DND-41 (cell line): ENCODE measurements around the gene CEP112.

Experiments used
- ATAC-seq: fragments of 200-7000 bp; cut with Tn5 transposase; 3 replicates; pipeline ENCODE4 v1.9.1; 2021; ENCODE audit warnings: low read depth; ENCODE audit not compliant: insufficient read depth
- DNase-seq: peaks from one replicate; pipeline ENCODE4 v3.0.0-alpha.2; 2020
- H2AFZ ChIP-seq: 2 replicates; pipeline ENCODE4 v1.6.0; 2012; ENCODE audit warnings: low read depth, low read length
- H3K27ac ChIP-seq: 2 replicates; pipeline ENCODE4 v1.5.1; 2012; ENCODE audit warnings: low read length, inconsistent platforms
- H3K27me3 ChIP-seq: fragments of 200-600 bp; sonication (generic); 2 replicates; pipeline ENCODE4 v1.6.0; 2012; ENCODE audit warnings: low read length, mild to moderate bottlenecking, inconsistent platforms; ENCODE audit not compliant: insufficient read depth, poor library complexity
- H3K36me3 ChIP-seq: 2 replicates; pipeline ENCODE4 v1.5.1; 2012; ENCODE audit warnings: low read length, inconsistent platforms; ENCODE audit not compliant: insufficient read depth
- H3K4me1 ChIP-seq: 2 replicates; pipeline ENCODE4 v1.5.1; 2012; ENCODE audit warnings: mild to moderate bottlenecking, low read length; ENCODE audit not compliant: insufficient read depth
- H3K4me2 ChIP-seq: 2 replicates; pipeline ENCODE4 v1.6.0; 2012; ENCODE audit warnings: mild to moderate bottlenecking, moderate library complexity, low read length, inconsistent platforms; ENCODE audit not compliant: insufficient read depth
- H3K4me3 ChIP-seq, 2 experiments: fragments of 200-600 bp in 1 of 2; shearing (Covaris generic) in 1 of 2; 2 replicates each; pipeline ENCODE4 v1.5.1; 2012 to 2016; ENCODE audit warnings: inconsistent platforms in 2 of 2, low read length in 2 of 2, mild to moderate bottlenecking in 2 of 2, low read depth in 1 of 2, moderate library complexity in 1 of 2
- H3K79me2 ChIP-seq: 2 replicates; pipeline ENCODE4 v1.6.0; 2012; ENCODE audit warnings: low read length, inconsistent platforms; ENCODE audit not compliant: insufficient read depth
- H3K9ac ChIP-seq: 2 replicates; pipeline ENCODE4 v1.6.0; 2012; ENCODE audit warnings: low read depth, mild to moderate bottlenecking, inconsistent platforms, low read length, moderate library complexity
- H3K9me3 ChIP-seq: 2 replicates; pipeline ENCODE4 v1.5.1; 2012; ENCODE audit warnings: low read length, moderate library complexity, mild to moderate bottlenecking, inconsistent platforms; ENCODE audit not compliant: insufficient read depth, severe bottlenecking
- H4K20me1 ChIP-seq: 2 replicates; pipeline ENCODE4 v1.6.0; 2012; ENCODE audit warnings: low read length; ENCODE audit not compliant: insufficient read depth
- CTCF ChIP-seq: IDR thresholded peaks from 2 replicates; pipeline ENCODE4 v1.5.1; 2012; ENCODE audit warnings: borderline replicate concordance, low read length, moderate library complexity, mild to moderate bottlenecking; ENCODE audit not compliant: poor library complexity, severe bottlenecking; ENCODE audit errors: extremely low read depth
- EZH2 ChIP-seq: IDR thresholded peaks from 3 replicates; pipeline ENCODE4 v1.6.1; 2012; ENCODE audit warnings: borderline replicate concordance, low read depth, mild to moderate bottlenecking, moderate library complexity, low read length, inconsistent platforms; ENCODE audit not compliant: severe bottlenecking

CEP112 gene

GRCh38 chr17:66044083-66044482, 147.8 kb downstream of the CEP112 start:
- Histone ChIP-seq H3K4me2 (no peak overlapping the region), H3K4me1 (no peaks in the 10 kb centered on the region), H2AFZ (no peak overlapping the region), H3K9ac (no peak overlapping the region), H3K79me2 (no peaks in the 10 kb centered on the region), H3K36me3 (no peaks in the 10 kb centered on the region), H3K27ac (no peak overlapping the region), H3K4me3 (no peak overlapping the region), H4K20me1 (no peaks in the 10 kb centered on the region), H3K9me3 (peaks cover 2% of the 10 kb centered on the region), H3K27me3 (no peaks in the 10 kb centered on the region)
- ATAC-seq, result no peak
- no peak for DNase-seq
- no peak for TF ChIP-seq CTCF
- TF ChIP-seq EZH2, result no peak

GRCh38 chr17:66043419-66043818, 148.5 kb downstream of the CEP112 start:
- Histone ChIP-seq H3K27ac (no peak overlapping the region), H3K36me3 (no peaks in the 10 kb centered on the region), H3K4me2 (no peak overlapping the region), H2AFZ (no peak overlapping the region), H3K9me3 (no peaks in the 10 kb centered on the region), H4K20me1 (no peaks in the 10 kb centered on the region), H3K4me1 (no peaks in the 10 kb centered on the region), H3K4me3 (no peak overlapping the region), H3K27me3 (no peaks in the 10 kb centered on the region), H3K79me2 (no peaks in the 10 kb centered on the region), H3K9ac (no peak overlapping the region)
- TF ChIP-seq EZH2 (no peak), CTCF (no peak)
- DNase-seq (no peak), ATAC-seq (no peak)

GRCh38 chr17:66040402-66040801, 151.5 kb downstream of the CEP112 start:
- Histone ChIP-seq H3K4me2 (no peak overlapping the region), H3K79me2 (no peaks in the 10 kb centered on the region), H3K9ac (no peak overlapping the region), H3K27me3 (no peaks in the 10 kb centered on the region), H3K27ac (no peak overlapping the region), H3K9me3 (no peaks in the 10 kb centered on the region), H2AFZ (no peak overlapping the region), H3K4me1 (no peaks in the 10 kb centered on the region), H3K36me3 (no peaks in the 10 kb centered on the region), H4K20me1 (no peaks in the 10 kb centered on the region), H3K4me3 (no peak overlapping the region)
- ATAC-seq, result no peak
- DNase-seq, result peak; percentile 16
- TF ChIP-seq CTCF (no peak), EZH2 (no peak)

GRCh38 chr17:66038125-66038524, 153.8 kb downstream of the CEP112 start:
- ATAC-seq, result no peak
- Histone ChIP-seq H4K20me1 (no peaks in the 10 kb centered on the region), H3K9me3 (no peaks in the 10 kb centered on the region), H3K27ac (no peak overlapping the region), H3K4me3 (no peak overlapping the region), H2AFZ (no peak overlapping the region), H3K4me2 (no peak overlapping the region), H3K36me3 (no peaks in the 10 kb centered on the region), H3K4me1 (no peaks in the 10 kb centered on the region), H3K79me2 (no peaks in the 10 kb centered on the region), H3K9ac (no peak overlapping the region), H3K27me3 (no peaks in the 10 kb centered on the region)
- DNase-seq, result no peak
- TF ChIP-seq CTCF, result no peak
- no peak for TF ChIP-seq EZH2
